Naive thymus-derived CD4-positive, alpha-beta T cell (primary cell): ENCODE data around the gene CD6. TPM values are rescaled to one million over a fixed set of nuclear protein-coding genes. Genes with fewer than 3 reads are reported as not detected.

Experiments used
- ATAC-seq: fragments of 150-1000 bp; cut with Tn5 transposase; 2 replicates; pipeline ENCODE4 v1.10.0; 2021; ENCODE audit warnings: mild to moderate bottlenecking, moderate library complexity
- CTCF ChIA-PET: fragments of 350-600 bp; sonication (Branson Sonifier 250); formaldehyde crosslinking; loops from one replicate; lab custom pipeline; 2021; ENCODE audit warnings: antibody characterized with exemption; lab: Charles Lee
- POLR2A ChIA-PET: fragments of 350-600 bp; sonication (Branson Sonifier 250); formaldehyde crosslinking; loops from one replicate; lab custom pipeline; 2021; ENCODE audit warnings: antibody characterized with exemption, inconsistent platforms; lab: Charles Lee
- DNase-seq, 9 donors: peaks; one replicate each; pipeline versions ENCODE4 v3.0.0 to v3.0.0-alpha.2; 2020 to 2022; ENCODE audit warnings: mixed read lengths in 1 of 9
- H3K27ac ChIP-seq: one replicate; pipeline ENCODE4 v1.7.0; 2013; ENCODE audit warnings: mild to moderate bottlenecking, low read depth, low read length, moderate library complexity
- H3K27me3 ChIP-seq, 2 donors: one replicate each; pipeline ENCODE4 v1.7.0; 2013; ENCODE audit warnings: low read length in 2 of 2, mild to moderate bottlenecking in 2 of 2, moderate library complexity in 2 of 2; ENCODE audit not compliant: control insufficient read depth in 2 of 2, insufficient read depth in 2 of 2
- H3K36me3 ChIP-seq, 3 experiments: 1 replicate in 2 of 3; 2 replicates in 1 of 3; pipeline ENCODE4 v1.7.0; 2013; ENCODE audit warnings: low read length in 3 of 3, mild to moderate bottlenecking in 3 of 3, moderate library complexity in 1 of 3; ENCODE audit not compliant: insufficient read depth in 3 of 3, control insufficient read depth in 2 of 3
- H3K4me1 ChIP-seq, 2 donors: one replicate each; pipeline ENCODE4 v1.7.0; 2013; ENCODE audit warnings: low read length in 2 of 2, mild to moderate bottlenecking in 2 of 2, moderate library complexity in 1 of 2; ENCODE audit not compliant: control insufficient read depth in 2 of 2, insufficient read depth in 2 of 2
- H3K4me3 ChIP-seq: 2 replicates; pipeline ENCODE4 v1.7.0; 2013; ENCODE audit warnings: mild to moderate bottlenecking, low read length
- H3K9me3 ChIP-seq, 3 experiments: 1 replicate in 2 of 3; 2 replicates in 1 of 3; pipeline ENCODE4 v1.7.0; 2013; ENCODE audit warnings: low read length in 3 of 3; ENCODE audit not compliant: control insufficient read depth in 2 of 3
- H3K27ac Mint-ChIP-seq, 9 donors: one replicate each; pipeline ENCODE4 v1.8.0; 2020 to 2022; ENCODE audit warnings: mixed read lengths in 9 of 9, mild to moderate bottlenecking in 8 of 9, moderate library complexity in 5 of 9, inconsistent platforms in 2 of 9
- H3K27me3 Mint-ChIP-seq, 5 donors: one replicate each; pipeline ENCODE4 v1.8.0; 2021 to 2022; ENCODE audit warnings: mixed read lengths in 5 of 5, mild to moderate bottlenecking in 1 of 5
- H3K36me3 Mint-ChIP-seq, 5 donors: one replicate each; pipeline ENCODE4 v1.8.0; 2020 to 2022; ENCODE audit warnings: mixed read lengths in 5 of 5, mild to moderate bottlenecking in 3 of 5, inconsistent platforms in 1 of 5
- H3K4me1 Mint-ChIP-seq, 7 donors: one replicate each; pipeline ENCODE4 v1.8.0; 2020 to 2022; ENCODE audit warnings: mixed read lengths in 7 of 7, mild to moderate bottlenecking in 3 of 7, inconsistent platforms in 1 of 7
- H3K4me3 Mint-ChIP-seq, 10 donors: one replicate each; pipeline ENCODE4 v1.8.0; 2020 to 2022; ENCODE audit warnings: mild to moderate bottlenecking in 10 of 10, mixed read lengths in 10 of 10, moderate library complexity in 6 of 10, inconsistent platforms in 2 of 10
- H3K9me3 Mint-ChIP-seq, 11 donors: one replicate each; pipeline ENCODE4 v1.8.0; 2020 to 2022; ENCODE audit warnings: mixed read lengths in 11 of 11, mild to moderate bottlenecking in 4 of 11, inconsistent platforms in 1 of 11, moderate library complexity in 1 of 11
- intact Hi-C, 2 donors: fragments of 100-400 bp; cut with micrococcal nuclease; formaldehyde crosslinking; loops; one replicate each; pipeline ENCODE4 v1.15.1; 2023
- polyA plus RNA-seq, 2 donors: library from polyadenylated mRNA; unstranded; fragments of 300-500 nt; fragmentation: Illumina TruSeq; gene quantifications; one replicate each; pipeline ENCODE4 v1.2.3, GENCODE V29; 2021
- total RNA-seq, 6 experiments: library from RNA in 5 of 6; stranded (reverse) in 5 of 6; gene quantifications; 1 replicate in 5 of 6; 2 replicates in 1 of 6; pipeline ENCODE4 v1.2.3 and lab custom pipeline; 2021 to 2026

Gene CD6
- total and polyA plus RNA-seq, 7 experiments from 2014 or later = 195 to 653 (median 416) TPM

GRCh38 chr11:60960405-60960804 lies 11.1 kb upstream of the CD6 start:
- DNase-seq = no peak
- ChIA-PET POLR2A (interaction anchor here (0.6 to 1.3 kb wide), 2 partner anchors 14 to 128 kb away, joined by 3 to 4 read pairs; no protein-coding TSS in a partner anchor), CTCF (interaction anchor here (1.1 kb wide), 1 partner anchor 9 kb away, joined by 4 read pairs; no protein-coding TSS in a partner anchor)
- peaks cover 0 to 48% (median 0%) of the 10 kb centered on the region in 5 donors for H3K27me3 Mint-ChIP-seq
- Histone ChIP-seq H3K36me3 (no peaks in the 10 kb centered on the region), H3K27ac (no peak overlapping the region), H3K9me3 (no peaks in the 10 kb centered on the region), H3K4me1 (no peaks in the 10 kb centered on the region), H3K27me3 (no peaks in the 10 kb centered on the region), H3K4me3 (no peak overlapping the region)
- ATAC-seq = no peak
- H3K27ac Mint-ChIP-seq = no peak overlapping the region
- H3K4me3 Mint-ChIP-seq = no peak overlapping the region
- peaks cover 0 to 3% (median 0%) of the 10 kb centered on the region in 11 donors for H3K9me3 Mint-ChIP-seq
- peaks cover 0 to 4% (median 3%) of the 10 kb centered on the region in 7 donors for H3K4me1 Mint-ChIP-seq
- H3K36me3 Mint-ChIP-seq = no peaks in the 10 kb centered on the region
- intact Hi-C loops = no loop called here

DNA sequence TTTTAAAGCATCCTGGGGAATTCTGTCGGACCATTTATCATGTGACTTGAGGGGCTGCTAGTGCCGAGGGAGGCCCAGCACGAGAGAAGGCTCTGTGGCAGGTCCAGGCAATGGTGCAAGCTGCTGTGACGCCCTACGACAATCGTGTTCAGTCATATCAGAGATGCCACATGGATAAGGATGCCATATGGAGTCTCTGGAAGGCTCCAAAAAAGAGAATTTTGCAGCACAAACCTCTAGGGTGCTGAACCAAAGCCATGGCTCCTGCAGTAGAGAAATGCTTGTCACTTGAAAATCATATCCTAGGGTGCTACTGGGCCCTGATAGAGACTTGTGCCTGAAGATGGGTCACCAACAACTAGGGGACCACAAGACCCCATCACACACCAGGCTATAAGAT lies 6.7 kb upstream of the CD6 start:
- Mint-ChIP-seq H3K27ac (no peak overlapping the region), H3K4me3 (no peak overlapping the region), H3K36me3 (peaks cover 0 to 3% (median 0%) of the 10 kb centered on the region in 5 donors), H3K9me3 (peaks cover 0 to 4% (median 0%) of the 10 kb centered on the region in 11 donors), H3K27me3 (peaks cover 0 to 40% (median 3%) of the 10 kb centered on the region in 5 donors), H3K4me1 (peaks cover 0 to 4% (median 0%) of the 10 kb centered on the region in 7 donors)
- Histone ChIP-seq H3K9me3 (no peaks in the 10 kb centered on the region), H3K4me1 (no peaks in the 10 kb centered on the region), H3K36me3 (no peaks in the 10 kb centered on the region), H3K4me3 (no peak overlapping the region), H3K27ac (no peak overlapping the region), H3K27me3 (no peaks in the 10 kb centered on the region)
- ChIA-PET CTCF (interaction anchor here (0.6 to 1.2 kb wide), 3 partner anchors 20 to 222 kb away, joined by 3 to 5 read pairs (median 3); no protein-coding TSS in a partner anchor), POLR2A (interaction anchor here (1.3 kb wide), 1 partner anchor 164 kb away, joined by 4 read pairs; no protein-coding TSS in a partner anchor)
- DNase-seq (no peak), ATAC-seq (no peak)
- intact Hi-C loops = no loop called here

DNA sequence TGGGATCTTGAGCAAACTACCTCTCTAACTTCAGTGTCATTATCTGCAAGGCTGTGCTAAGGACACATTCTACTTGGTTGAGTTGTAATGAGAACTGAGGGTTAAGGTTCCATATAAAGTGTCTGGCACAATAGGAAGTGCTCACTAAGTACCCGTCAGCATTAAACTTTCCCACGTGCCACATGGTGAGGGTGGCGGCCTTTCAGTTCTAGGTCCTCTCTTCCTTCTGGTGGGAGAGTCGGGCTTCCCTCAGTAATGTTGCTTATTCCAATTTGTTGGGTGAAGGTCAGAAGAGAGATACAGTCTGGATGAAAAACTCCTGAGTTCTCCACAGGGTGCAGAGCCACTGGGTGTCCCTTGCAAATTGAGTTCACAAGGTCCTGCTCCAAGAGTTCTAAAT lies 4.6 kb upstream of the CD6 start:
- H3K4me3 ChIP-seq = no peak overlapping the region
- ChIA-PET CTCF (interaction anchor here (0.6 kb wide), 2 partner anchors 57 to 85 kb away, joined by 3 to 5 read pairs; no protein-coding TSS in a partner anchor), POLR2A (interaction anchor here (1.2 kb wide), 1 partner anchor 162 kb away, joined by 4 read pairs; no protein-coding TSS in a partner anchor)
- H3K4me1 ChIP-seq = peaks cover 11 to 15% of the 10 kb centered on the region in 2 donors
- Mint-ChIP-seq H3K4me1 (peaks cover 9 to 20% (median 17%) of the 10 kb centered on the region in 7 donors), H3K27me3 (peaks cover 0 to 19% (median 0%) of the 10 kb centered on the region in 5 donors), H3K27ac (no peak overlapping the region), H3K36me3 (peaks cover 0 to 6% (median 0%) of the 10 kb centered on the region in 5 donors), H3K9me3 (peaks cover 0 to 4% (median 0%) of the 10 kb centered on the region in 11 donors), H3K4me3 (no peak overlapping the region)
- peaks cover 0 to 4% (median 0%) of the 10 kb centered on the region in 3 experiments for H3K36me3 ChIP-seq
- H3K27ac ChIP-seq = no peak overlapping the region
- no peaks in the 10 kb centered on the region for H3K9me3 ChIP-seq
- H3K27me3 ChIP-seq = no peaks in the 10 kb centered on the region
- no peak for ATAC-seq
- no peak for DNase-seq
- intact Hi-C loops = no loop called here

- Histone ChIP-seq H3K27me3 (no peaks in the 10 kb centered on the region), H3K9me3 (no peaks in the 10 kb centered on the region), H3K36me3 (peaks cover 0 to 18% (median 0%) of the 10 kb centered on the region in 3 experiments), H3K4me3 (no peak overlapping the region), H3K4me1 (peaks cover 11 to 15% of the 10 kb centered on the region in 2 donors), H3K27ac (no peak overlapping the region)
- CTCF ChIA-PET = interaction anchor here (0.7 to 2.0 kb wide), 3 partner anchors 11 to 75 kb away, joined by 3 to 13 read pairs (median 7); no protein-coding TSS in a partner anchor
- H3K9me3 Mint-ChIP-seq = peaks cover 0 to 4% (median 0%) of the 10 kb centered on the region in 11 donors
- peaks cover 0 to 11% (median 0%) of the 10 kb centered on the region in 5 donors for H3K27me3 Mint-ChIP-seq
- peaks cover 0 to 14% (median under 1%) of the 10 kb centered on the region in 5 donors for H3K36me3 Mint-ChIP-seq
- H3K4me1 Mint-ChIP-seq = peaks cover 9 to 20% (median 17%) of the 10 kb centered on the region in 7 donors
- ATAC-seq = no peak
- POLR2A ChIA-PET = interaction anchor here (1.0 to 3.6 kb wide), 3 partner anchors 161 to 166 kb away, joined by 3 to 23 read pairs (median 4); no protein-coding TSS in a partner anchor
- H3K27ac Mint-ChIP-seq = peak overlapping the region in 1 of 9 donors; percentile 26
- intact Hi-C loops = no loop called here
- DNase-seq = no peak
- no peak overlapping the region for H3K4me3 Mint-ChIP-seq
Observed at GRCh38 chr11:60968223-60968622, 3.3 kb upstream of the CD6 start.

GRCh38 chr11:60970369-60970774 lies 1.1 kb upstream of the CD6 start:
- H3K4me1 Mint-ChIP-seq = peaks cover 14 to 29% (median 20%) of the 10 kb centered on the region in 7 donors
- peak; percentile 66 to 85 (median 80) for DNase-seq
- CTCF ChIA-PET = interaction anchor here (0.9 to 3.6 kb wide), 19 partner anchors 16 to 162 kb away, joined by 3 to 20 read pairs (median 4); no protein-coding TSS in a partner anchor
- peak; percentile 83 for ATAC-seq
- H3K9me3 ChIP-seq = no peaks in the 10 kb centered on the region
- H3K36me3 Mint-ChIP-seq = peaks cover 0 to 30% (median 14%) of the 10 kb centered on the region in 5 donors
- H3K27ac Mint-ChIP-seq = peak overlapping the region; percentile 39 to 99 (median 95)
- H3K27me3 ChIP-seq = no peaks in the 10 kb centered on the region
- H3K4me1 ChIP-seq = peaks cover 13 to 17% of the 10 kb centered on the region in 2 donors
- POLR2A ChIA-PET = interaction anchor here (1.0 to 3.6 kb wide), 9 partner anchors 17 to 159 kb away, joined by 3 to 23 read pairs (median 5); partner anchors contain the start of genes CD5 and SLC15A3
- peaks cover 0 to 18% (median 0%) of the 10 kb centered on the region in 3 experiments for H3K36me3 ChIP-seq
- H3K4me3 ChIP-seq = peak overlapping the region; percentile 83
- peaks cover 0 to 4% (median 0%) of the 10 kb centered on the region in 11 donors for H3K9me3 Mint-ChIP-seq
- H3K27ac ChIP-seq = peak overlapping the region; percentile 96
- H3K4me3 Mint-ChIP-seq = peak overlapping the region; percentile 92 to 98 (median 96)
- H3K27me3 Mint-ChIP-seq = peaks cover 0 to 11% (median 0%) of the 10 kb centered on the region in 5 donors
- intact Hi-C loops = loop anchor here (1.0 to 2.0 kb wide), 11 partner anchors 16 to 217 kb away; partner anchors contain the start of gene CD5 (in 2 of the 2)

DNA sequence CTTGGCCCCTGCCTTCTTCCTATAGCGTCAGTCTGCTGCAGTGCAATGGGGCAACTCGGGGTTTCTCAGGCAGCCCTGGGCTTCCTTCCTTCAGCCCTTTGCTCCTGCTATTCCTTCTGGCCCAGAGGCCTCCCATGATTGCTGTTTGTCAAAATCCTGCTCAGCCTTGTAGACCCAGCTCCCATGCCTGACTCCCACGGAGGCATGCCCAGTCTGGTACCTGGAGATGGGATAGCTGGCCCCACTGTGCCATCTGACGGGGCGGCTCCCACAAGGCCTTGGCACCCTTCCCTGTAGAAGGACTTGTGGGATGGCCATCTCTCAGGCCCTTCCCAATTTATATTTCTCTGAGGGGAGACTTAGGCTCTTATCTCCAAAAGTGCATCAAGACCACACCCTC lies 590 bp upstream of the CD6 start:
- POLR2A ChIA-PET = interaction anchor here (0.6 to 3.6 kb wide), 17 partner anchors 8 to 217 kb away, joined by 3 to 23 read pairs (median 5); partner anchors contain the start of genes CD5 and SLC15A3
- DNase-seq = no peak
- CTCF ChIA-PET = interaction anchor here (0.6 to 3.6 kb wide), 21 partner anchors 17 to 152 kb away, joined by 3 to 20 read pairs (median 4); partner anchors contain the start of gene TMEM109
- H3K27me3 ChIP-seq = no peaks in the 10 kb centered on the region
- Mint-ChIP-seq H3K36me3 (peaks cover 0 to 32% (median 15%) of the 10 kb centered on the region in 5 donors), H3K4me3 (peak overlapping the region; percentile 92 to 98 (median 96)), H3K9me3 (peaks cover 0 to 4% (median 0%) of the 10 kb centered on the region in 11 donors), H3K4me1 (peaks cover 14 to 31% (median 21%) of the 10 kb centered on the region in 7 donors), H3K27me3 (peaks cover 0 to 8% (median 0%) of the 10 kb centered on the region in 5 donors), H3K27ac (peak overlapping the region; percentile 91 to 99 (median 96))
- H3K36me3 ChIP-seq = peaks cover 0 to 18% (median 0%) of the 10 kb centered on the region in 3 experiments
- H3K27ac ChIP-seq = peak overlapping the region; percentile 96
- no peak for ATAC-seq
- intact Hi-C loops = loop anchor here (1.0 to 2.0 kb wide), 15 partner anchors 15 to 216 kb away; partner anchors contain the start of genes CD5 (in 2 of the 2) and VPS37C (in 1 of the 2)
- H3K4me3 ChIP-seq = peak overlapping the region; percentile 83
- no peaks in the 10 kb centered on the region for H3K9me3 ChIP-seq
- peaks cover 18 to 21% of the 10 kb centered on the region in 2 donors for H3K4me1 ChIP-seq
